GM21423 (cell line): ENCODE data around the gene MRRF.
A peak's percentile ranks its signal among the peaks of the same experiment; 100 is the strongest.

Experiments used
- ATAC-seq: cut with Tn5 transposase; IDR thresholded peaks from one replicate; pipeline ENCODE4 v1.9.1; 2021; ENCODE audit warnings: mild to moderate bottlenecking, moderate library complexity; ENCODE audit not compliant: unreplicated experiment

Gene MRRF, protein sequence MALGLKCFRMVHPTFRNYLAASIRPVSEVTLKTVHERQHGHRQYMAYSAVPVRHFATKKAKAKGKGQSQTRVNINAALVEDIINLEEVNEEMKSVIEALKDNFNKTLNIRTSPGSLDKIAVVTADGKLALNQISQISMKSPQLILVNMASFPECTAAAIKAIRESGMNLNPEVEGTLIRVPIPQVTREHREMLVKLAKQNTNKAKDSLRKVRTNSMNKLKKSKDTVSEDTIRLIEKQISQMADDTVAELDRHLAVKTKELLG

DNA sequence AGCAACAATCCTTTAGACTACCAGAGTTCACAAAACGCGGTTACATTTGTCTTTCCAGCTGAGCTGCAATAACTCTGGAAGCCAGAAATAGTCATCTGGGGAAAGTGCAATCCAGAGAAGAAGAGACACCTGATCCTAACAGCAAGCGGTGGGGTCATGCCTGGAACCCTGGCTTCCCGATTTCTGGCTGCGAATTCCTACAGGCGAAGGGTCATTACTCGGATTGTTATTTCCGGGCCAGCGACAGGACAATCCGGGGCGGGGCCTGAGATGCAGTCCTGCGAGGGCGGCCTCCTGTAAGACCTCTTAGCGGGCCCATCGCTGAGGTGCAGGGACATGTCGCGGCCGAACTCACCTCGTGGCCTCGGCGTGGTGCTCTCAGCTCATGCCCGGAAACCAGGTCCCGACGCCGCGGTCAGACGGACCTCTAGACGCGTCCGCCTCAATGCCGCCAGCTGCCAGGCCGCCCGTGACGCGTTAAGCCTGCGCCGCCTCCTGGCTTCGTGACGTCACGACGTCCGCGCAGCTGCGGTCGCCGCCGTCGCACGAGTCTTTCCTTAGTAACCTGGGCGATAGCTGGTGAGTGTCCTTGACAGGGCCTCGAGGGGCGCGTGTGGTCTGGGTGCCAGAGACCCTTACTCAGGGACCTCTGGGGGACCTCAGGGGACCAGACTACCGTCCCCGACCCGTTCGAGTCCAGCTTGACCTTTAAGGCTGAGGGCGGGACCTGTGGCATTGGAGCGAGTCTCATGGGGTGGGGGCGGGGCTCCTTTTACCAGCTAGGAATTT, at the start of gene MRRF, which contains the start of gene RBM18:
Gene MRRF (plus strand): TSS at position 523 of the 789 bp plus-strand sequence. CDS start 6,010 bp downstream, outside the sequence.
Gene RBM18 (minus strand): TSS at position 481 of the 789 bp plus-strand sequence. CDS start 3,348 bp downstream, outside the sequence.
- peak; percentile 90 for ATAC-seq

DNA sequence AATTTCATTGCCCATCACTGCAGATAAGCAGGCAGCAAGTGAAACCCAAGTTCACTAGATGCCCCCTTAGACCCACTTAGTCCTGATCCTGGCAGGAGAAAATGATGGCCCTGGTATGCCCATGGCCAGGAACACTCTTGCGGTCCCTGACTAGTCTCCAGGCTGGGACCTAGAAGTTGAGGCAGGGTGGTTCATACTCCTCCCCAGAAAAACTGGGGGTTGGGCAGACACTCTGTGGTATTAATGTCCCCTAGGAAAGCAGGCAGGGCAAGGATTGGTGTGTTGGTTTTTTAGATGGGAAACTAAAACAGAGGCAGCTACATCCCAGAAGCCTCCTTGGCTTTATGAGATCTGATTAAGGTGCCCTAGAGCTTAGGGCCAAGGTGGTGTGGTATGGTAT, 49.0 kb upstream of the MRRF start:
- ATAC-seq, result no peak

DNA sequence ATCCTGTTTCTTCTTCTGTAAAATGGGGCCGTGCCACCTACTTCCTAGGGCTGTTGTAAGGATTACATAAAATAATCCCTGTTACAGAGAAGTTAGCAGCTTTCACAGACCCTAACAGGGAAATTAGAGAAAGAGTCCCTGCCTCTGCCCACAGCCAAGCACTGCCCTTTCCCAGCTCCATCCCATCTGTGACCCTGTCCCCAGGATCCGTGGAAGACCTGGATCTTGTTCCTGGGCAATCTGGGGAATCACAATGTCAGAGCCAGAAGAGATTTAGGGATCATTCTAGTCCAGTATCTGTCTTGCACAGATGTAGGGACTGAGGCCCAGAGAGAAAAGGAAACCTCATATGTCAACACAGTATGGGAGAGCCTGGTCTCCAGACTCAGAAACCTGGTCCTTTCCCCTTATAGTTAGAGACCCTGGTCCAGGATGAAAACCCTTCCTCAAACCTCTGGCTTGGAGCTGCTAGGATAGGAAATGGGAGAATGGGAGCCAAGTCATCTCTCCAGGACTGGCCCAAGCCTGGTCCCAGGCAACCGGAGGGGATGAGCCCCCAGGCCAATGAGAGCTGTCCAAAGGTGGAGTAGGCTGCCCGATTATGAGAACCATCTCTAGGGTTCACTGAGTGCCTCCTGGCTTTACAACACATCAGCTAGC, 48.4 kb upstream of the MRRF start:
- no peak for ATAC-seq

DNA sequence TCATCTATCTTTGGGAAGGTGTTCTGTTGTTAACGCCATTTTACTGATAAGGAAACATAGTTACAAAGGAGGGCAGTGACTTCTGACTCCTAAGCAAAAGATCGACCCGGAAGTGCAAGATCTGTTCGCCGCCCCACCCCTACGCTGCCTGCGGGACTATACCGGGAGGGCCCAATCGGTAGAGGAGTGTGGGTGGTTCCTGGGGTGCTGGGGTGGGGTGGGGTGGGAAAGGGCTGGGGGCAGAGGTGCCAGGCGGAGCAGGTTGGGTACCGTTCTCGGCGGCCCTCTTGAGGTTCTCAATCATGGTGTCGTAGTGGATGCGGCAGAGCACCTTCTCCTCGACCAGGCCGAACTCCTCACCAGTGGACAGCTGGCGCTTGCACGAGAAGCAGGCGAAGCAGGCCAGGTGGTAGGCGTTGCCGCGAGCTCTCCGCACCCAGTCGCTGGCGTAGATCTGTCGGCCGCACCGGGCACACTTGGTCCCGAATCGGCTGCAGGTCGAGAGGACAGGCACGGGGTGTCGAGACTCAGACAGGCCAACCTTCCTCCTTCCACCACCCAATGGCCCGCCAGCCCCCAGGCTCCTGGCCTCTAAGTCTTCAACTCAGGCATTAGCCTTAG, 47.8 kb upstream of the MRRF start:
- no peak for ATAC-seq

DNA sequence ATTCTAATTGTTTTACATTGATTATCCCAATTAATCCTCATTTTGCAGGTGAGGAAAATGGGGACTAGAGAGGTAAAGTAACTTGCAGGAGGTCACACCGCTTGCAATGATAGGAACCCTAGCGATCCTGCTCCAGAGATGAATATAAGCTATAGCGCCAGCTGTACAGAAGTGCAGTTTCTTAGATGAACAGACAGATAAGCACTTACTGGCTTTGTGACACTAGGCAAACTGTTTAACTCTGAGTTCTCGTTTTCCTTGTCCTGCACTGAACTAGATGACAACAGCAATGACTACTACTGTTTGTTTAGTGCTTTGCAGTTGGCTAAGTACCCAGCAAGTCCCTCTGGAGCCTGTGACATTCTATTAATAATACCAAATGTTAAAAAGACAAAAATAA, 47.0 kb upstream of the MRRF start:
- ATAC-seq, result no peak

DNA sequence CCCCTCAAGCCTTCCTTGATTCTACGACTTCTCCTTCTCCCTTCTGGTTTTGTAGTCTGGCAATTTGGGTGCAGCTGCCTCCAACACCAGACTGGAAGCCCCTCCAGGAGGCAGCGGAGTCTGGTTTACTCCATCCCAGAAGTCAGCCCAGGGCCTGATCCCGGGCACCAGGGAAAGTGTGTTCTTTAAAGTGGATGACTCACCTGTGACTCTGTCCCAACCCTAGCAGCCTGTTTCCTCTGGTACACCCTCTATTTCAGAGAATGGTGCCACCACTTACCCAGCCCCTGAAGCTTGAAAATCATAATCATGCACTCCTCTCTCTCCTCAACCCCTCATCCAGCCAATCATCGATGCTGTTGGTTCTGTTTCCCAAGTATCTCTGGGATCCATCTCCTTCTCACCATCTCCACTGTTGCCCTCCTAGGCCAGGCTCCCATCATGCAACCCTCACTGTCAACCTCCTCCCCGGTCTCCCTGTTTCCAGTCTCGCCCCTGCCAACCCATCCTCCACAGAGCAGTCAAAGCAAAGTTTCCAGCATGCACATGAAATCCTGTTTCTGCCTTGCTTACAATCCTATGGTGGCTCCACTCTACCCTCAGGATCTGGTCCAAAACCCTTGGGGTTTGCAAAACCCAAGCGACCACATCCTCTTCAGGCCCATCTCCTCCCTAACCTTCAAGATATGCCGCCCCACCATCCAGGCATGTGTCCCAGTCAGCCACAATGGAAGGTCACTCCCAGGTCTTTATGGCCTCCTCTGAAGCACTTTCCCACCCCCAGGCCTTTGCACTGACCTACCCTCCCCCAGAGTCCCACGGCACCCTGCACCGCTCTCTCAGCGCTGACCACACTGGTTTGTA, 46.4 kb upstream of the MRRF start:
- no peak for ATAC-seq

DNA sequence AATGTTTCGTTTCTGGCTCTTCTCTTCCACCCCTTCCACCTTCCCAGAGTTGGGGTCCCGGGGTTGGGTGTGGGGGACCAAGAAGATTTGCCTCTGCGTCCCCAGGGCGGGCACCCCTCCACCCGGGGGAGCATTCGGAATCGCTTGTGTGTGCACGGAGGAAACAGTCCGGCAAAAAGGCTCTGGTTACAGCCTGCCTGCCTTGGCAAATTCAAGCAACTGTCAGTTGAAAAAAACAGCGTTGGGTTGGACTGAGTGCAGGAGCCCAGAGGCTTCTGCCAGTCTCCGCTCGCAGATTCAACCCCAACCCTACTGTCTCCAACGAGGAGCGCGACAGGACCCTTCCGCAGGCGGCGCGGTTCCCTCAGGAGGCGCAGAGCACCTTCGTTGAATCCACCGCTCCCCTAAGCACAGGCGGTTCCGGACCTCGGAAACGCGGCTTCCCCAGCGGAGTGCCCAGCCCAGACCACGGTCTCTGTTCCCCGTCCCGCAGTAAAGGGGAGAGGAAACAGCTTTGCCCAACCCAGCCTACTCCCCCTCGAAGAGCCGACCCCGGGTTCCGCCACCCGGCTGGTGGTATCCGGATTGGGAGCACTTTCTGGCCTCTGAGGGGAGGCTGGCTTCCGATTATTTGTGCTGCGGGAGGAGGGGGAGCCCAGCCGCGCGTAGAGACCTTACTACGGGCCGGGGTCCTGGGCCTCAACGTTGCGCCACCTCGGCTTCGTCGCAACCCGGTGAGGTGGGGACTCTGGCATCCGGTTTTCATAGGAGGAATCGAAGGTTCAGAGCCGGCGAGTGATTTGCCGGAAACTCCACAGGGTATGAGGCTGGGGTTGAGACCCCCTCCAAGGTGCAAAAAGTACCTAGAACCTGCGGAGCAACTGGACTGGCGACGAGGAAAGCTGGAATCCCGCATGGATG, 45.5 kb upstream of the MRRF start:
- ATAC-seq, result no peak

DNA sequence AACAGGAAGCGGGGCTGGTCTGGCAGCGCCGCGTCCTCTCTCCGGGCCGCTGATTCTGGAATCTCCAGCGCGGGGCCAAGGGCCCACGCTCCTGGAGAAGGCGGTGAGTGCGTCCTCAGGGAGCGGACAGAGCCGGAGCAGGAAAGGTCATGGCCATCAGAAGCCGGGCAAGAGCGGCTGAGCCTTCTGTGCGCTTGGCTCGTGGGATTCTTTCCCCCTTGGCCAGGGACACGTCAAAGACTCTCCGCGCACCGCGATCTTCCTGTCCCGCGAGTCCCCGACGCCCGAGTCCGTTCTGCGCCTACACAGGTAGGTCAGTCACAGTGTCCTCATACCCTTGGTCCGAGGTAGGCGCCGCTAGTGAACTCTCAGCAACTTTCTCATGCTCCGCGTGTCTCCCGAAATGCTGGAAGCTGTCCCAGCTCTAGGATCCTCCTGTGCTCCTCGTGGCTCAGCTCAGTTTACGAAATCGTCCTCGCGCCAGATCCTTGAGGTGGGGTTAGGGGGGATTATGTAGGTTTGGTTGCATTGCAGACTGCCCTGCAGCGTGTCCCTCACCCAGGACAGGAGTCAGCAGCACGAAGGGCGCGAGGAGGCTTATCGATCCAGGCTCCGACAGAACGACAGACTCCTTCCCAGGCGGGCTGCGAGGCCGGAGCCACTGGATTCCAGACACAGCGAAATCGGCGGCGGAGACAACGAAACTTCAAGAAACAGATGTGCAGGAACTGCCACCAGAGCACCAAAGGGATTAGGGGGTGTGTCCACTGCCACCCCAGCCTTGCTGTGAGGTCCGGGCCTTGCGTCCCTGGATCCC, 44.6 kb upstream of the MRRF start:
- no peak for ATAC-seq

DNA sequence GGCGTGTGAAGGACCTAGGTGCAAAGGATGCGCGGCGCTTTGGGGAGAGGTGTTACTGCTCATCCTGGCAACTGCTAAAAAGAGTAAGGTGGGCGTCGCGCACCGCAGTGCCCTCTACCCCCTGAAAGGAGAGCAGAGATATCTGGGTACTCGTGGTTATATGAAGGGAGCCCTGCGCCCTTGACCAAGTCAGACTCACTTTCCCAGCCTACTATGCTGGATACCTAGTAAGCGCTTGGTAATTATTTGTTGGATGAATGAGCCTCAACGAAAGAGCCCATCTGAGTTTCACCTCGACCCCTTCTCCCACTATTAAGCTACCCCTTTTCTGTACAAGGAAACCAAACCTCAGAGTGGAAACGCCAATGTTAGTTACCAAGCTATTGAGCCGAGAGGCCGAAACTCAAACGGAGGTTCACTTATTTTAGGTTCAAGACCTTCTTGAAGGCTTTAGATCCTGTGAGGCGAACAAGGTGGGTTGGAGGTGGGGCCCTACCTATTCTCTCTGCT, 44.0 kb upstream of the MRRF start:
- ATAC-seq, result no peak

DNA sequence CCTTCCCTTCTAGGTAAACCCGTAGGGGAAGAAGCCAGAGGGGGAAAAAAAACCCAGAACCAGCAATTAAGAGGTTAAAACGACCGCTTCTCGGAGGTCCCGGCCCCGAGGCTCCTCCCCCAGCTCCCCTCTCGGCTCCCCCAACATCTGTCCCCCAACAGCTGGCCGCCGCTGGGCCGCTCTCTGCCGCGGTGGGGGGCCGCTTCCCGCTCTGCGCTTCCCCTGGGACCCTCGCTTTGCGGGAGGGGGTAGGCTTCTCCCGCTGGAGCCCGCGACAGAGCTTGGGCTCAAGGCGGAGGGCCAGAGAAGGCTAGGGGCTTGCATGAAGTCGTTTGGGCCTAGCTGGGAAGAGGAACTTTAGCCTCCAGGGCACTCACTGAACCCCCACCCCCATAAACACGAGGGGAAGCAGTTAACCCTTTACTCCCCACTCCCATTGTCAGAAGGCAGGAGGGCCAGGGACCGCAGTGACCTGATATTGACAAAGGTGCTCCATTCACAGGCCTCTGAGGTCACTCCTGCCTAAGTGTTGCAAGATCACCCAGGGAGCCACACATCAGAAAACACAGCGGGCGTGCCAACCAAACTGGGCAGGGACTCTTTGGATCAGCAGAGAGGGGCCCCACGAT, 43.4 kb upstream of the MRRF start:
- ATAC-seq, result no peak

DNA sequence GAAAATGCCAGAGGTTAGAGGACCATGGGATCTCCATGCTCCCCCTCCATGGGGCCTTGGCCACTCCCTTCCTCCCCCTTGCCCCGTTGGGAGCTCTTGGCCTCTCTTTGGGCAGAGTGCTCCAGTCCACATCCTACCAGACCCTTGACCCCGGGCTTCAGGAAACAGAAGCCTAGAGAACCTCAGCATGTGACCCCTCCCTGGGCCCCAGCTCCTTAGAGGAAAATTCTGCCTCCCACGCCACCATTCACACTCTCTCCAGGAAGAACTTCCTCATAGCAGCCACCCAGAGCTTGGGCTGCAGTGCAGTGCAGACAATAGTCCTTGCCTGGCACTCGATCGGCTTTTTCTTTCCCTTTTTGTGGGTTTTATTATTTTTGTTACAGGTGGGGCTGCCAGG, 41.9 kb upstream of the MRRF start:
- ATAC-seq, result no peak

DNA sequence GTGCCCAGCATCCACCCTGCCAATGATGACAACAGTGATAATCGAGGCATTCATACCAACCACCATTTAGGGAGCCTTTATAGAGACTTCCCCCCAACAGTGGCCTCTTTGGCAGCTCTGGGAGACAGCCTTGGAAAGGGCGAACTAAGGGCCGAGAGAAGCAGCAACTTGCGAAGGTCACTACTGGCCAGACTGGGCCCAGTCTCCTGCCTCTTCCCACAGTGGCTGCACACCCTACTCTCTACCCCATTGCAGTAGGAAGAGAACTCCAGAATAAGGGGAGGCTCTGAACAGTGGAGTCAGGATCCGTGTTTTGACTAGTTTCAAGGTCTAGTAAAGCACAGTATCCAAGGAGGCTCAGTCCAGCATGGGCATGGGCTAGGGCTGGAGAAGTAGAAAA, 41.2 kb upstream of the MRRF start:
- ATAC-seq, result no peak

DNA sequence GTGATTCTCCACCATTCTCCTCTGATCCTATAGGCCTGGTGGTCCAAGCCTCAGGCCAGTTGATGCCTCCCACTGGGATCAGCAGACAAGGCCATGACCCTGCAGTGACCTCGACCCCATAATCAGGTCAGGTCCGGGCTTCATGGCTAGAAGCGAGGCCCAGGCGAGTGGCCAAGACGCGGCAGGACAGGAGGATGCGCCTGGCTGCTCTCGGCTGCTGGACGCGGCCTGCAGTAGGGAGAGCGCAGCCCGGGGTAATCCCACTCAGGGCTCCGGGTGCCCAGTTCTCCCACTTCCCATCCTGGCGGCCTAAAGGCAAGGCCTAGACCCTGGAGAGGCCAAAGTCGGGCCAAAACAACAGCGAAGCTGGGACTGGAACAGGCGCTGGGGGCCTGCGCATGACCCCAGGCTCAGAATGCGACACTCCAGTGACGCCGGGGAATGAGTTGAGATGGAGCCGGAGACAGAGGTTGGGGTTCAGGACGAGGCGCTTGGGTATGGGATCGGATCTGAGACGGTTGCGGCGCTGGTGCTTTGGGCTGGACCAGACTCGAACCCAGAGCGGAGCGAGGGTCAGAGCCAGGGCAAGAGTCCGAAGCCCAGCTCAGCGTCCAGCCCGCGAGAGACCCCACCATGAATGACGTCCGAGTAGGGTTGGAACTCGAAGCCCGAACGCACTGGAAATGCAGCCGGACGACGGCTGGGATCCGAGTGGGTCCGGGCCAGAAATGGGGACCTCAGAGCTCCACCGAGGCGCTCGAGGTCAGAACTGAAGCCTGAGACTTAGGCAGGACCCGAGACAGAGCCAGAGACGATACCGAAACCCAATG, 39.2 kb upstream of the MRRF start:
- no peak for ATAC-seq

DNA sequence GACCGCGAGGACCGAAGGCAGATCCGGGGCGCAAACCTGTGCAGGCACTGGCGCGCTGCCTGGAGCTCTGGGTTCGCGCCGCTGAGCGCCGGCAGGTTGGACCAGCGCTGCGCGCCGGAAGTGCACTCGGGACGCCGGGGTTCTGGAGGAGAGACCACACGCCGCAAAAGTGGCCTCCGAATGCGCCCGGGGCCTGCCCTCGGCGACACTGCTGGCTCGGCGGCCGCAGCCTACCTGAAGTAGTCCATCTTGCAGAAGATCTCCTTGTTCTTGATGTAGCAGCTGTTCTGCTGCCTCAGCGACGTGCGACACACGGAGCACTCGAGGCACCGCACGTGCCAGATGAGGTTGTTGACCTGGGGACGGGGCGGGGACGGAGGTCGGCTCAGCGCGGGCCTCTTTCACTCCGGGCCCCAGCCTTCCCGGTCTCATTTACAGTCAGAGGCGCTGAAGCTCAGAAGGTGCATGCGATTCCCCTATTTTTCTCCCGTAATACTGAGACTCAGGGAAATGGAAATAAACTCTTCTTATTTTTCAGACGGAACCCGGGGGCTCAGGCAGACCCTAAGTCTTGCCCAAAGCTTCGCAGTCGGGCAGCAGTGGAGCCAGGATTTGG, 38.4 kb upstream of the MRRF start:
- ATAC-seq, result no peak

DNA sequence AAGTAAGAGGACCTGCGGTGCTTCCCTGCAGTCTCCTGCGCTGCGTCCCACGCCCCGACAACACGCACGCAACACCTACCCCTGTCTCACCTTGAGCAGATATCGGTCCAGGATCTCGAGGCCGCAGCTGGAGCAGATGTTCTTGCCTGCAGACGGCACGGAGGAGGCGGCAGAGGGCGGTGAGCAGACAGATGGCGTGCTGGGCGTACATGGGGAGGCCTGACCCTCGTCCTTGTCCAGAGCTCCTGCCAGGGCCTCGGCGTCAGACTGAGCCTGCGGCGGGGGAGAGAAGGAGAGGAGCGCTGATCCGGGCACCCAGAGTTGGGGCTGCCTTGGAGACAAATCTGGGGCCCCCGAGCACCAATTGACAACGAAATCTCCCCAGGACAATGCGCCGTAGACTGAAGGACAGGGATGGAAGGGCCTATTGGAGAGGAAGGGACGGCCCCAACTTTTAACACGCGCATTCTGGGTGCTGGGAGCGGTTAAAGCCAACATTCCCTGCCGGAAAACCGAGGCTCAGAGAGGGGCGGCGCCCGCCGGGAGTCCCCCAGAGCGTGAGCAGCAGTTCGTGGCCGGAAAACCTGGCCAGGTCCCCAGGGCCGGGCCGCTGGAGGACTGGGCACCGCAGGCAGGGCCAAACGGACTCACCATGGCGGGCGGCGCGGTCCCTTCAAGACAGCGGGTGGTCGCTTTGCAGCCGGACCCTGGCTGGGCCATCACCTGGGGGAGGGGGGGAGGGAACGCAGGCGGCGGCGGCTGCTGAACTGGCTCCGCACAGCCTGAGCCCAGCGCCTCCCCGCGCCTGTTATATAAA, 37.7 kb upstream of the MRRF start:
- no peak for ATAC-seq

DNA sequence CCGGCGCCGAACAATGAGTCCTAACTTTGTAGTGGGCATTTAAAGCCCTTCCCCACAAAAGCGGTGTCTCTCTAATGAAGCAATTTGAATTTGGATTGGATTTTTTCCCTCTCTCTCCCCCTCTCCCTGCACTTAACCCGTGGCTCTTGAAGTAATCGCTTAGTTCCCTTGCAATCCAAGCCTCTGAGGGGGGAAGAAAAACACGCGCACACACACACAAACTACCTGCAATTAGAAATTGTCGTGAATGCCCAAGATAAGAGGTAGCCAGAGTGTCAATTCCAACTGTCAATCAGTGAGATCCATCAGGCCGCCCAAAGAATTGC, 37.1 kb upstream of the MRRF start:
- no peak for ATAC-seq
